GM12878 (cell line): ENCODE data around the gene CDK11B. TPM values are rescaled to one million over a fixed set of nuclear protein-coding genes. Genes with fewer than 3 reads are reported as not detected.

ENCODE experiments used
- ASH2L ChIP-seq: fragments of 300-600, 200-600 bp; sonication (generic); IDR thresholded peaks from 2 replicates; pipeline ENCODE4 v1.6.1; 2017; ENCODE audit warnings: low read depth, mild to moderate bottlenecking, borderline replicate concordance
- BCL3 ChIP-seq: IDR thresholded peaks from 2 replicates; pipeline ENCODE4 v1.6.1; 2011; ENCODE audit warnings: borderline replicate concordance, low read depth, mild to moderate bottlenecking, moderate library complexity, low read length; ENCODE audit not compliant: insufficient read depth, poor library complexity, severe bottlenecking
- CBFB ChIP-seq: IDR thresholded peaks from 2 replicates; pipeline ENCODE4 v1.6.1; 2016; ENCODE audit warnings: antibody characterized with exemption, low read depth
- CBX3 ChIP-seq: fragments of 200-600 bp; sonication (generic); IDR thresholded peaks from 2 replicates; pipeline ENCODE4 v1.6.1; 2016; ENCODE audit warnings: low read depth, borderline replicate concordance
- CTCF ChIP-seq, 3 experiments: IDR thresholded peaks in 2 of 3; conservative IDR thresholded peaks in 1 of 3; 2 replicates each; pipeline ENCODE4 v1.5.1; 2011; ENCODE audit warnings: low read depth in 3 of 3, low read length in 3 of 3, mild to moderate bottlenecking in 3 of 3, control low read depth in 2 of 3, moderate library complexity in 2 of 3, inconsistent platforms in 1 of 3, mixed read lengths in 1 of 3; ENCODE audit not compliant: control insufficient read depth in 2 of 3, insufficient read depth in 1 of 3; ENCODE audit errors: extremely low read depth in 1 of 3
- DPF2 ChIP-seq: fragments of 450-650 bp; IDR thresholded peaks from 2 replicates; pipeline ENCODE4 v1.6.1; 2017; ENCODE audit warnings: mild to moderate bottlenecking
- EZH2 ChIP-seq: IDR thresholded peaks from 2 replicates; pipeline ENCODE4 v1.6.1; 2012; ENCODE audit warnings: low read depth, mild to moderate bottlenecking, control low read depth, inconsistent platforms, low read length, borderline replicate concordance; ENCODE audit not compliant: control insufficient read depth
- HDGF ChIP-seq: fragments of 450-650 bp; IDR thresholded peaks from 2 replicates; pipeline ENCODE4 v1.6.1; 2016; ENCODE audit warnings: antibody characterized with exemption
- IRF3 ChIP-seq: fragments of 450-650 bp; IDR thresholded peaks from 2 replicates; pipeline ENCODE4 v1.6.1; 2014; ENCODE audit warnings: mild to moderate bottlenecking
- NFYA ChIP-seq: IDR thresholded peaks from 2 replicates; pipeline ENCODE4 v1.6.1; 2011; ENCODE audit warnings: low read depth, mild to moderate bottlenecking, low read length, improper control_type of control experiment, borderline replicate concordance
- NR2F1 ChIP-seq: fragments of 450-650 bp; conservative IDR thresholded peaks from 2 replicates; pipeline ENCODE4 v1.6.1; 2017; ENCODE audit warnings: mild to moderate bottlenecking
- RAD51 ChIP-seq: fragments of 450-650 bp; IDR thresholded peaks from 2 replicates; pipeline ENCODE4 v1.6.1; 2016; ENCODE audit warnings: moderate library complexity, mild to moderate bottlenecking, inconsistent platforms
- RBBP5 ChIP-seq: fragments of 200-600 bp; sonication (generic); conservative IDR thresholded peaks from 2 replicates; pipeline ENCODE4 v1.6.1; 2016
- RCOR1 ChIP-seq: conservative IDR thresholded peaks from 2 replicates; pipeline ENCODE4 v1.6.1; 2012; ENCODE audit warnings: low read depth, low read length, improper control_type of control experiment
- SIX5 ChIP-seq: IDR thresholded peaks from 2 replicates; pipeline ENCODE4 v1.6.1; 2011; ENCODE audit warnings: mild to moderate bottlenecking, low read depth, low read length, moderate library complexity; ENCODE audit not compliant: severe bottlenecking
- SMARCA5 ChIP-seq: fragments of 450-650 bp; IDR thresholded peaks from 2 replicates; pipeline ENCODE4 v1.6.1; 2017; ENCODE audit warnings: mild to moderate bottlenecking
- SREBF2 ChIP-seq: IDR thresholded peaks from 2 replicates; pipeline ENCODE4 v1.6.1; 2012; ENCODE audit warnings: mild to moderate bottlenecking, low read length
- SRF ChIP-seq, 2 experiments: IDR thresholded peaks; 2 replicates each; pipeline ENCODE4 v1.6.1; 2011; ENCODE audit warnings: low read depth in 2 of 2, low read length in 2 of 2, mild to moderate bottlenecking in 1 of 2, moderate library complexity in 1 of 2
- TCF12 ChIP-seq: IDR thresholded peaks from 2 replicates; pipeline ENCODE4 v1.6.1; 2011; ENCODE audit warnings: low read depth, mild to moderate bottlenecking, low read length
- YBX1 ChIP-seq: fragments of 450-650 bp; IDR thresholded peaks from 2 replicates; pipeline ENCODE4 v1.6.1; 2016; ENCODE audit warnings: antibody characterized with exemption
- ZNF24 ChIP-seq: fragments of 450-650 bp; IDR thresholded peaks from 2 replicates; pipeline ENCODE4 v1.6.1; 2017; ENCODE audit warnings: antibody characterized with exemption, mild to moderate bottlenecking
- ZNF622 ChIP-seq: fragments of 450-650 bp; IDR thresholded peaks from 2 replicates; pipeline ENCODE4 v1.6.1; 2017; ENCODE audit warnings: mild to moderate bottlenecking, inconsistent platforms
- ZNF687 ChIP-seq: fragments of 450-650 bp; IDR thresholded peaks from 2 replicates; pipeline ENCODE4 v1.6.1; 2017; ENCODE audit warnings: mild to moderate bottlenecking, moderate library complexity
- ZSCAN29 ChIP-seq: fragments of 450-650 bp; IDR thresholded peaks from 2 replicates; pipeline ENCODE4 v1.6.1; 2017; ENCODE audit warnings: mild to moderate bottlenecking, moderate library complexity
- polyA plus RNA-seq, 11 experiments: library from polyadenylated mRNA; depleted of rRNA in 4 of 11; unstranded in 6 of 11; stranded (reverse) in 5 of 11; fragments of >200 nt; fragmentation: Nextera tagmentation in 4 of 11; fragmentation: Illumina TruSeq in 1 of 11; extraction: Ambion mirVana in 4 of 11; extraction: Trizol in 1 of 11; gene quantifications; 1 replicate in 1 of 11; 2 replicates in 10 of 11; pipeline versions ENCODE4 v1.2.1 to v1.2.3, GENCODE V29; 2011 to 2016; ENCODE audit warnings: inconsistent platforms in 2 of 11, missing spikeins in 2 of 11, low read depth in 1 of 11
- total RNA-seq, 4 experiments: library from RNA; depleted of rRNA in 3 of 4; stranded (reverse); fragments of >200 nt in 3 of 4; fragmentation: Illumina TruSeq in 1 of 4; extraction: Trizol in 1 of 4; gene quantifications; 2 replicates each; pipeline versions ENCODE4 v1.2.1 to v1.2.3, GENCODE V29; 2013 to 2021

CDK11B gene
- total and polyA plus RNA-seq, 10 of the 15 experiments (the other 5 are each of a cell fraction or from before 2014, with no cell fraction given): 3.2 to 30.9 (median 18.0) TPM

- no peak for TF ChIP-seq RAD51
- peak; percentile 94 for TF ChIP-seq DPF2
- no peak; the same call in 1 of the 2 replicates for TF ChIP-seq ZNF622
- TF ChIP-seq NFYA: no peak
- TF ChIP-seq CTCF (IDR thresholded peaks at IDR 0.05 in 2 of 3, conservative IDR thresholded peaks at IDR 0.05 in 1 of 3; ENCODE audit: control insufficient read depth in 2 of 3, extremely low read depth in 1 of 3, insufficient read depth in 1 of 3, low read depth in 3 of 3, low read length in 3 of 3): no peak
- TF ChIP-seq SRF (IDR thresholded peaks at IDR 0.05; ENCODE audit: low read depth in 2 of 2, low read length in 2 of 2): peak; percentile 61 to 90; a peak in 3 of 4 replicates
- no peak for TF ChIP-seq ZSCAN29
- no peak for TF ChIP-seq ASH2L
- no peak for TF ChIP-seq TCF12
- no peak for TF ChIP-seq CBFB
- no peak for TF ChIP-seq HDGF
- no peak for TF ChIP-seq EZH2
- no peak for TF ChIP-seq BCL3
- TF ChIP-seq RBBP5: no peak
- TF ChIP-seq SMARCA5: peak; percentile 100
- TF ChIP-seq ZNF687: peak; percentile 29; the same call in 1 of the 2 replicates
- TF ChIP-seq IRF3: no peak
- TF ChIP-seq ZNF24: no peak
- no peak for TF ChIP-seq CBX3
- TF ChIP-seq NR2F1: peak; percentile 94
- no peak for TF ChIP-seq YBX1
- peak; percentile 81 for TF ChIP-seq SIX5
- no peak for TF ChIP-seq RCOR1
- TF ChIP-seq SREBF2: no peak
These were observed 43.4 kb downstream of the CDK11B start, which contains the start of gene MIB2 (continued) for GRCh38 chr1:1615256-1616044.
